ENCODE results near the gene ACSM5. TPM values are rescaled to one million over a fixed set of nuclear protein-coding genes. Genes with fewer than 3 reads are reported as not detected.

ACSM5 gene
- total and polyA plus RNA-seq, 2 experiments from 2014 or later = 5.5 to 8.9 TPM

DNA sequence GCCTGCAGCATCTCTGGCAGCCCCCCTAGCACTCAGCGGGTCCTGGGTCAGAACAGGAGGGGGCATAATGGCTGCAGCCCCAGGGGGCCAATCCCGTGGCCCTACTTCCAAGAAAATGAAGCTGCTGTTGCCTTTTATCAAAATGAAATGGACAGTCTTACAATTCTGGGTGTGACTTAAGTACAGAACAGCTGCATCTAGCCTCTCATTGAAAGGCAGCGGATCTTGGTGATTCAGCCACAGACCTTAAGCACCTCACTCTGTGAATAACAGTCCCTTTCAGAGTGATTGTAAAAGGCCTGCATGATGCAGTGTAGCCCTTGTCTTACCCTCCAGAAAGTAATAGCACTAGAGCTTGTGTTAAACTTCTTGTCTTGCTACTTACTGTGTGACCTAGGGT is 45.3 kb upstream of the ACSM5 start:
- Histone ChIP-seq H3K27ac (no peak overlapping the region), H3K9me3 (ENCODE audit: low read depth) (no peaks in the 10 kb centered on the region), H4K20me1 (ENCODE audit: insufficient read depth, poor library complexity, severe bottlenecking) (no peaks in the 10 kb centered on the region), H3K4me3 (no peak overlapping the region), H3K4me1 (ENCODE audit: insufficient read depth) (no peaks in the 10 kb centered on the region), H3K79me2 (no peaks in the 10 kb centered on the region), H3K27me3 (peaks cover 9% of the 10 kb centered on the region), H2AFZ (no peak overlapping the region), H3K4me2 (no peak overlapping the region), H3K9me2 (replicated peaks; ENCODE audit: insufficient read depth) (no peaks in the 10 kb centered on the region), H3K36me3 (replicated peaks; ENCODE audit: insufficient read depth, low read depth) (no peaks in the 10 kb centered on the region)
- WGBS (ENCODE audit: low lambda C conversion rate, missing lambda C conversion rate) = 85% methylated on average over 3 of the region's 3 CpGs
- no peak for TF ChIP-seq EZH2phosphoT487 (IDR thresholded peaks at IDR 0.05; ENCODE audit: low read depth, severe bottlenecking, unreplicated experiment)
- TF ChIP-seq, protein P1, sequence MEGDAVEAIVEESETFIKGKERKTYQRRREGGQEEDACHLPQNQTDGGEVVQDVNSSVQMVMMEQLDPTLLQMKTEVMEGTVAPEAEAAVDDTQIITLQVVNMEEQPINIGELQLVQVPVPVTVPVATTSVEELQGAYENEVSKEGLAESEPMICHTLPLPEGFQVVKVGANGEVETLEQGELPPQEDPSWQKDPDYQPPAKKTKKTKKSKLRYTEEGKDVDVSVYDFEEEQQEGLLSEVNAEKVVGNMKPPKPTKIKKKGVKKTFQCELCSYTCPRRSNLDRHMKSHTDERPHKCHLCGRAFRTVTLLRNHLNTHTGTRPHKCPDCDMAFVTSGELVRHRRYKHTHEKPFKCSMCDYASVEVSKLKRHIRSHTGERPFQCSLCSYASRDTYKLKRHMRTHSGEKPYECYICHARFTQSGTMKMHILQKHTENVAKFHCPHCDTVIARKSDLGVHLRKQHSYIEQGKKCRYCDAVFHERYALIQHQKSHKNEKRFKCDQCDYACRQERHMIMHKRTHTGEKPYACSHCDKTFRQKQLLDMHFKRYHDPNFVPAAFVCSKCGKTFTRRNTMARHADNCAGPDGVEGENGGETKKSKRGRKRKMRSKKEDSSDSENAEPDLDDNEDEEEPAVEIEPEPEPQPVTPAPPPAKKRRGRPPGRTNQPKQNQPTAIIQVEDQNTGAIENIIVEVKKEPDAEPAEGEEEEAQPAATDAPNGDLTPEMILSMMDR (IDR thresholded peaks at IDR 0.05; ENCODE audit: poor library complexity) = no peak
- TF ChIP-seq EZH2 (IDR thresholded peaks at IDR 0.05; ENCODE audit: borderline replicate concordance) = no peak
- DNase-seq (ENCODE audit: low spot score) = no peak

DNA sequence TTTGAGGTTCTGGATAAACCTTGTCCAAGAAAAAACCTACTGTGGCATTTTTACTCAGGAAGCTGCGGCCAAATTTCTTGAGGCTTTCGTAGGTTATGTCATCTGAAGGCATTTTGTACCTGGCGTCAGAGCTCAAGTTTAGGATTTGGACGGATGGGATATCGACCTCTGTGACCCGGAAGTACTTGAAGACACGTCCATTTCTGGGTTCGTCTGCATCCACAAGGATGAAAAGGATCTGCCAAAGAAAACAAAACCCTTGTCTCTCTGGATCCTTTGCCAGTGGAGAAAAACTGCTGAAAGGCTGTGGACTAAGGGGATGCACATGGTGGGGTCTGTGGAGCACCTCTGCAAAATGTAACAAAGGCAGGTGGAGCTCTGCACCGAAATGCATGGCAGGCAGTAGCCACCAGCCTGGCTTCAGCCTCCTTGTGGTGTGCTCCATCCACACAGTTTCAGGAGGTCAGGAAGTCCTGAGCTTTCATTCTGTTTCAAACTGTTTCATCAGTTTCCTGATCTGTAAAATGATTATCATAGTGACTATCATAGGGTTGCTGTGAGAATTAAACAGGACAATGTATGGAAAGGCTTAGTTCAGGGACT is 39.8 kb upstream of the ACSM5 start:
- no peaks in the 10 kb centered on the region for H3K79me2 ChIP-seq
- TF ChIP-seq, protein P1 (IDR thresholded peaks at IDR 0.05; ENCODE audit: poor library complexity) = no peak
- TF ChIP-seq EZH2 (IDR thresholded peaks at IDR 0.05; ENCODE audit: borderline replicate concordance) (no peak), EZH2phosphoT487 (IDR thresholded peaks at IDR 0.05; ENCODE audit: low read depth, severe bottlenecking, unreplicated experiment) (no peak)
- no peak overlapping the region for H3K4me3 ChIP-seq
- no peak overlapping the region for H2AFZ ChIP-seq
- H3K9me2 ChIP-seq (replicated peaks; ENCODE audit: insufficient read depth) = no peaks in the 10 kb centered on the region
- no peak overlapping the region for H3K4me2 ChIP-seq
- H3K9me3 ChIP-seq (ENCODE audit: low read depth) = no peaks in the 10 kb centered on the region
- WGBS (ENCODE audit: low lambda C conversion rate, missing lambda C conversion rate) = 88% methylated on average over 9 of the region's 9 CpGs
- H3K27me3 ChIP-seq = no peaks in the 10 kb centered on the region
- H3K36me3 ChIP-seq (replicated peaks; ENCODE audit: insufficient read depth, low read depth) = no peaks in the 10 kb centered on the region
- H3K4me1 ChIP-seq (ENCODE audit: insufficient read depth) = no peaks in the 10 kb centered on the region
- DNase-seq (ENCODE audit: low spot score) = no peak
- H3K27ac ChIP-seq = no peak overlapping the region
- no peaks in the 10 kb centered on the region for H4K20me1 ChIP-seq (ENCODE audit: insufficient read depth, poor library complexity, severe bottlenecking)

DNA sequence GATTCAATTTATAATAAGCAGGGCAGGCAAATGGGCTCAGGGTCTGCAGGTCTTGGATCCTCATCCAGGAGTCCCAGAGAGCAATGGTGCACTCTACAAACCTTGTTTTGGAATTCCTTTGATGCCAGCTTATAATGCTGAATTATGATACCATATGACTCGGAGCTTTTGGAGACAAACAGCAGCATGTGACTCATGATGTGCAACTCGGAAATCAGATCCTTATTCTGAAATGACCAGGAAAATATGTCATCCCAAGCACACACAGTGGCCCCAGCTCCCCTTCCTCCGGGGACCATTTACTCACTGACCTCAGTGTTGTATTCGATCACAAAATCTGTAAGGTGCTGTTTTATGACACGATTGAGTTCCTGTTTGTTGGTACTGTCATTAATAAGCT is 36.6 kb upstream of the ACSM5 start:
- 82% methylated on average over 5 of the region's 5 CpGs for WGBS (ENCODE audit: low lambda C conversion rate, missing lambda C conversion rate)
- peaks cover 5% of the 10 kb centered on the region for H3K27me3 ChIP-seq
- no peak overlapping the region for H3K27ac ChIP-seq
- no peak overlapping the region for H3K4me2 ChIP-seq
- no peak overlapping the region for H2AFZ ChIP-seq
- TF ChIP-seq, protein P1 (IDR thresholded peaks at IDR 0.05; ENCODE audit: poor library complexity) = no peak
- TF ChIP-seq EZH2 (IDR thresholded peaks at IDR 0.05; ENCODE audit: borderline replicate concordance) (no peak), EZH2phosphoT487 (IDR thresholded peaks at IDR 0.05; ENCODE audit: low read depth, severe bottlenecking, unreplicated experiment) (no peak)
- H3K79me2 ChIP-seq = no peaks in the 10 kb centered on the region
- no peak for DNase-seq (ENCODE audit: low spot score)
- H3K36me3 ChIP-seq (replicated peaks; ENCODE audit: insufficient read depth, low read depth) = no peaks in the 10 kb centered on the region
- H3K4me3 ChIP-seq = no peak overlapping the region
- H3K9me3 ChIP-seq (ENCODE audit: low read depth) = no peaks in the 10 kb centered on the region
- no peaks in the 10 kb centered on the region for H4K20me1 ChIP-seq (ENCODE audit: insufficient read depth, poor library complexity, severe bottlenecking)
- H3K9me2 ChIP-seq (replicated peaks; ENCODE audit: insufficient read depth) = no peaks in the 10 kb centered on the region
- H3K4me1 ChIP-seq (ENCODE audit: insufficient read depth) = no peaks in the 10 kb centered on the region

Measured in hepatocyte (in vitro differentiated cells).